ENCODE results near the gene ATP8B4.

- TF ChIP-seq CTCF (IDR thresholded peaks at IDR 0.05) (no peak), POLR2AphosphoS5 (IDR thresholded peaks at IDR 0.05) (no peak)
Measured at GRCh38 chr15:50119063-50120040, at the start of gene ATP8B4.

All from prostate gland (tissue), 2 donors.